Uterus (tissue), 4 donors: ENCODE data around the gene PRDX2. TPM values are rescaled to one million over a fixed set of nuclear protein-coding genes. Genes with fewer than 3 reads are reported as not detected.
"Not testable (repeated sequence)": the region's sequence is repeated elsewhere in the genome, so short reads cannot be mapped to it uniquely, and the experiment has no call there.

Source experiments
- DNase-seq, 2 donors: peaks; one replicate each; pipeline ENCODE4 v3.0.0-alpha.2; 2019 to 2020
- H3K27ac ChIP-seq, 2 donors: fragments of 200-600 bp; sonication (generic); 1 replicate in 1 of 2; 2 replicates in 1 of 2; pipeline ENCODE4 v1.5.1; 2016 to 2018
- H3K27me3 ChIP-seq, 2 donors: fragments of 200-600 bp; sonication (generic); one replicate each; pipeline ENCODE4 v1.5.1; 2018 to 2019; ENCODE audit warnings: control low read depth in 1 of 2
- H3K36me3 ChIP-seq, 2 donors: fragments of 200-600 bp; sonication (generic); one replicate each; pipeline ENCODE4 v1.5.1; 2019; ENCODE audit warnings: control low read depth in 1 of 2
- H3K4me1 ChIP-seq, 2 donors: fragments of 200-600 bp; sonication (generic); one replicate each; pipeline ENCODE4 v1.5.1; 2018 to 2019; ENCODE audit warnings: control low read depth in 1 of 2
- H3K4me3 ChIP-seq, 2 donors: fragments of 200-600 bp; sonication (generic); 1 replicate in 1 of 2; 2 replicates in 1 of 2; pipeline ENCODE4 v1.5.1; 2018 to 2019; ENCODE audit warnings: mild to moderate bottlenecking in 1 of 2
- H3K9me3 ChIP-seq, 2 donors: fragments of 200-600 bp; sonication (generic); one replicate each; pipeline ENCODE4 v1.5.1; 2019; ENCODE audit warnings: control low read depth in 1 of 2
- CTCF ChIP-seq, 4 experiments: fragments of 200-600 bp in 2 of 4; fragments of 450-650 bp in 2 of 4; sonication (generic) in 2 of 4; IDR thresholded peaks; one replicate each; pipeline ENCODE4 v1.5.1; 2016 to 2019; ENCODE audit warnings: antibody characterized with exemption in 4 of 4, mild to moderate bottlenecking in 2 of 4, moderate library complexity in 1 of 4
- POLR2A ChIP-seq, 2 donors: fragments of 450-650 bp; IDR thresholded peaks; one replicate each; pipeline ENCODE4 v1.6.1; 2016; ENCODE audit warnings: antibody characterized with exemption in 2 of 2, mild to moderate bottlenecking in 1 of 2, moderate library complexity in 1 of 2
- intact Hi-C: fragments of 100-400 bp; cut with DNase I; formaldehyde crosslinking; loops from one replicate; pipeline ENCODE4 v1.15.1; 2023; ENCODE audit warnings: low total_unique reads
- total RNA-seq, 4 donors: library from RNA; depleted of rRNA in 3 of 4; stranded (reverse); fragments of >200 nt in 3 of 4; gene quantifications; one replicate each; pipeline versions ENCODE4 v1.1.0 to v1.2.4, GENCODE V29; 2014 to 2023
- donor health status: DM: yes; HTN: yes; CAD: no.

The PRDX2 gene
- total RNA-seq, 4 donors from 2014 or later: 148 to 178 (median 163) TPM

- no peak for TF ChIP-seq CTCF (IDR thresholded peaks at IDR 0.05)
- no peak for TF ChIP-seq POLR2A (IDR thresholded peaks at IDR 0.05)
- no peaks in the 10 kb centered on the region for H3K36me3 ChIP-seq
- intact Hi-C loops: loop anchor here (2.0 to 5.0 kb wide), 2 partner anchors 33 to 47 kb away; no protein-coding TSS in a partner anchor
- H3K9me3 ChIP-seq: no peaks in the 10 kb centered on the region
- no peak overlapping the region for H3K4me3 ChIP-seq
- no peaks in the 10 kb centered on the region for H3K27me3 ChIP-seq
- no peak for DNase-seq
- H3K4me1 ChIP-seq: peaks cover 0 to 8% of the 10 kb centered on the region in 2 donors
- H3K27ac ChIP-seq: no peak overlapping the region
These were observed 1.7 kb downstream of the PRDX2 start for GRCh38 chr19:12799742-12800465.

- H3K36me3 ChIP-seq, DNase-seq, H3K4me3 ChIP-seq, H3K4me1 ChIP-seq, H3K27ac ChIP-seq, H3K27me3 ChIP-seq, H3K9me3 ChIP-seq: not testable (repeated sequence)
- intact Hi-C loops: loop anchor here (2.0 kb wide), 1 partner anchor 49 kb away; no protein-coding TSS in a partner anchor
These were observed 4.0 kb downstream of the PRDX2 start for GRCh38 chr19:12797607-12798006.

- H3K36me3 ChIP-seq: no peaks in the 10 kb centered on the region
- peaks cover 0 to 8% of the 10 kb centered on the region in 2 donors for H3K4me1 ChIP-seq
- H3K9me3 ChIP-seq: no peaks in the 10 kb centered on the region
- H3K4me3 ChIP-seq: no peak overlapping the region
- no peak for DNase-seq
- intact Hi-C loops: no loop called here
- no peaks in the 10 kb centered on the region for H3K27me3 ChIP-seq
- TF ChIP-seq POLR2A (IDR thresholded peaks at IDR 0.05): no peak
- no peak for TF ChIP-seq CTCF (IDR thresholded peaks at IDR 0.05)
- H3K27ac ChIP-seq: no peak overlapping the region
These were observed 4.4 kb downstream of the PRDX2 start for GRCh38 chr19:12797141-12797587.

- peak; percentile 75 to 77 for DNase-seq
- Histone ChIP-seq H3K27me3 (no peaks in the 10 kb centered on the region), H3K4me1 (peaks cover 0 to 8% of the 10 kb centered on the region in 2 donors), H3K36me3 (no peaks in the 10 kb centered on the region), H3K27ac (peak overlapping the region; percentile 12 to 49), H3K9me3 (no peaks in the 10 kb centered on the region), H3K4me3 (no peak overlapping the region)
- intact Hi-C loops: no loop called here
- TF ChIP-seq POLR2A (IDR thresholded peaks at IDR 0.05): no peak
- TF ChIP-seq CTCF (IDR thresholded peaks at IDR 0.05): peak; percentile 94 to 99 (median 97)
These were observed 5.2 kb downstream of the PRDX2 start for GRCh38 chr19:12796146-12797071.

GRCh38 chr19:12794971-12795381 is 6.6 kb downstream of the PRDX2 start:
- DNase-seq: peak in 1 of 2 donors; percentile 19

More at GRCh38 chr19:12794971-12795381, 6.6 kb downstream of the PRDX2 start:
- no peaks in the 10 kb centered on the region for H3K4me1 ChIP-seq
- TF ChIP-seq CTCF (IDR thresholded peaks at IDR 0.05) (no peak), POLR2A (IDR thresholded peaks at IDR 0.05) (no peak)
- intact Hi-C loops: no loop called here
- no peaks in the 10 kb centered on the region for H3K9me3 ChIP-seq
- no peak overlapping the region for H3K4me3 ChIP-seq
- H3K27ac ChIP-seq: no peak overlapping the region
- no peaks in the 10 kb centered on the region for H3K36me3 ChIP-seq
- H3K27me3 ChIP-seq: no peaks in the 10 kb centered on the region
